ENCODE data around the gene DIP2C. TPM values are rescaled to one million over a fixed set of nuclear protein-coding genes. Genes with fewer than 3 reads are reported as not detected.
A peak's percentile ranks its signal among the peaks of the same experiment; 100 is the strongest.

DIP2C gene
- total and polyA plus RNA-seq, 7 experiments from 2014 or later = 1.1 to 8.7 (median 4.5) TPM

DNA sequence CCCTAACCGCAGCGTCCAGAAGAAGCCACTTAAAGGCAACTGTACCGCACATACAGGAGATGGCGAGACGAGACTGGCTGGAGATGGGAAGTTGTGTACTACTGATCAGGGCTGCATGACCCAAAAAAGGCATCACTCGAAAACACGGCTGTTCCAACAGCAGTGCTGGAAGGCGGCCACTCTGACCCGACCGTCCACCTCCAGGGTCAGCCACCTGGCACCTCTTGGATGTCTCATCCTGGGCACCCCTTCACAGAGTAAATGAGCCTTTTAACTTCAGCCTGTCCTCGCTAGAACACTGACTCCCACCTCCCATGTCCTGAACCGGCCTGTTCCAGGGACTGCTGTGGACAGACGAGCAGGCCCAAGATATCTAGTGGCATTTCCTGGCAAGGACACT lies 180.7 kb downstream of the DIP2C start:
- CTCF ChIA-PET = no interaction called here
- DNase-seq = no peak
- no peaks in the 10 kb centered on the region for H3K4me1 ChIP-seq (ENCODE audit: control insufficient read depth in 2 of 2, insufficient read depth in 2 of 2, low read length in 2 of 2)
- no peak overlapping the region for H3K27ac Mint-ChIP-seq
- POLR2A ChIA-PET = no interaction called here
- H3K36me3 ChIP-seq (ENCODE audit: control insufficient read depth in 2 of 3, insufficient read depth in 3 of 3, low read length in 3 of 3) = no peaks in the 10 kb centered on the region
- peak overlapping the region in 1 of 10 donors; percentile 36 for H3K4me3 Mint-ChIP-seq
- H3K27ac ChIP-seq (ENCODE audit: low read depth, low read length) = no peak overlapping the region
- peaks cover 0 to 13% (median 6%) of the 10 kb centered on the region in 5 donors for H3K27me3 Mint-ChIP-seq
- no peak for ATAC-seq
- H3K27me3 ChIP-seq (ENCODE audit: control insufficient read depth in 2 of 2, insufficient read depth in 2 of 2, low read length in 2 of 2) = no peaks in the 10 kb centered on the region
- intact Hi-C loops (cut with micrococcal nuclease) = no loop called here
- H3K9me3 Mint-ChIP-seq = peaks cover 0 to 2% (median 0%) of the 10 kb centered on the region in 11 donors
- H3K4me3 ChIP-seq (ENCODE audit: low read length) = no peak overlapping the region
- H3K36me3 Mint-ChIP-seq = no peaks in the 10 kb centered on the region
- no peaks in the 10 kb centered on the region for H3K9me3 ChIP-seq (ENCODE audit: control insufficient read depth in 2 of 3, low read length in 3 of 3)
- H3K4me1 Mint-ChIP-seq = peaks cover 7 to 37% (median 13%) of the 10 kb centered on the region in 7 donors

- no peaks in the 10 kb centered on the region for H3K9me3 ChIP-seq (ENCODE audit: control insufficient read depth in 2 of 3, low read length in 3 of 3)
- ATAC-seq = no peak
- H3K4me1 ChIP-seq (ENCODE audit: control insufficient read depth in 2 of 2, insufficient read depth in 2 of 2, low read length in 2 of 2) = peaks cover 0 to 1% of the 10 kb centered on the region in 2 donors
- H3K27me3 ChIP-seq (ENCODE audit: control insufficient read depth in 2 of 2, insufficient read depth in 2 of 2, low read length in 2 of 2) = no peaks in the 10 kb centered on the region
- Mint-ChIP-seq H3K4me1 (peaks cover 5 to 32% (median 11%) of the 10 kb centered on the region in 7 donors), H3K4me3 (peak overlapping the region in 2 of 10 donors; percentile 34 to 36), H3K27ac (no peak overlapping the region), H3K9me3 (peaks cover 0 to 3% (median 0%) of the 10 kb centered on the region in 11 donors), H3K27me3 (peaks cover 0 to 15% (median 9%) of the 10 kb centered on the region in 5 donors), H3K36me3 (no peaks in the 10 kb centered on the region)
- H3K36me3 ChIP-seq (ENCODE audit: control insufficient read depth in 2 of 3, insufficient read depth in 3 of 3, low read length in 3 of 3) = no peaks in the 10 kb centered on the region
- POLR2A ChIA-PET = no interaction called here
- CTCF ChIA-PET = no interaction called here
- DNase-seq = no peak
- H3K27ac ChIP-seq (ENCODE audit: low read depth, low read length) = no peak overlapping the region
- intact Hi-C loops (cut with micrococcal nuclease) = no loop called here
- H3K4me3 ChIP-seq (ENCODE audit: low read length) = no peak overlapping the region
Measured at GRCh38 chr10:507908-508444, 181.5 kb downstream of the DIP2C start.

- no peaks in the 10 kb centered on the region for H3K27me3 ChIP-seq (ENCODE audit: control insufficient read depth in 2 of 2, insufficient read depth in 2 of 2, low read length in 2 of 2)
- no peaks in the 10 kb centered on the region for H3K9me3 ChIP-seq (ENCODE audit: control insufficient read depth in 2 of 3, low read length in 3 of 3)
- Mint-ChIP-seq H3K4me1 (peaks cover 7 to 37% (median 17%) of the 10 kb centered on the region in 7 donors), H3K9me3 (peaks cover 0 to 7% (median 0%) of the 10 kb centered on the region in 11 donors), H3K27me3 (peaks cover 0 to 16% (median 14%) of the 10 kb centered on the region in 5 donors), H3K4me3 (no peak overlapping the region), H3K36me3 (no peaks in the 10 kb centered on the region), H3K27ac (no peak overlapping the region)
- no peaks in the 10 kb centered on the region for H3K36me3 ChIP-seq (ENCODE audit: control insufficient read depth in 2 of 3, insufficient read depth in 3 of 3, low read length in 3 of 3)
- intact Hi-C loops (cut with micrococcal nuclease) = no loop called here
- no peak for ATAC-seq
- POLR2A ChIA-PET = no interaction called here
- peaks cover 0 to 7% of the 10 kb centered on the region in 2 donors for H3K4me1 ChIP-seq (ENCODE audit: control insufficient read depth in 2 of 2, insufficient read depth in 2 of 2, low read length in 2 of 2)
- H3K4me3 ChIP-seq (ENCODE audit: low read length) = no peak overlapping the region
- CTCF ChIA-PET = no interaction called here
- no peak overlapping the region for H3K27ac ChIP-seq (ENCODE audit: low read depth, low read length)
- no peak for DNase-seq
Measured at GRCh38 chr10:507355-507699, 182.1 kb downstream of the DIP2C start.

DNA sequence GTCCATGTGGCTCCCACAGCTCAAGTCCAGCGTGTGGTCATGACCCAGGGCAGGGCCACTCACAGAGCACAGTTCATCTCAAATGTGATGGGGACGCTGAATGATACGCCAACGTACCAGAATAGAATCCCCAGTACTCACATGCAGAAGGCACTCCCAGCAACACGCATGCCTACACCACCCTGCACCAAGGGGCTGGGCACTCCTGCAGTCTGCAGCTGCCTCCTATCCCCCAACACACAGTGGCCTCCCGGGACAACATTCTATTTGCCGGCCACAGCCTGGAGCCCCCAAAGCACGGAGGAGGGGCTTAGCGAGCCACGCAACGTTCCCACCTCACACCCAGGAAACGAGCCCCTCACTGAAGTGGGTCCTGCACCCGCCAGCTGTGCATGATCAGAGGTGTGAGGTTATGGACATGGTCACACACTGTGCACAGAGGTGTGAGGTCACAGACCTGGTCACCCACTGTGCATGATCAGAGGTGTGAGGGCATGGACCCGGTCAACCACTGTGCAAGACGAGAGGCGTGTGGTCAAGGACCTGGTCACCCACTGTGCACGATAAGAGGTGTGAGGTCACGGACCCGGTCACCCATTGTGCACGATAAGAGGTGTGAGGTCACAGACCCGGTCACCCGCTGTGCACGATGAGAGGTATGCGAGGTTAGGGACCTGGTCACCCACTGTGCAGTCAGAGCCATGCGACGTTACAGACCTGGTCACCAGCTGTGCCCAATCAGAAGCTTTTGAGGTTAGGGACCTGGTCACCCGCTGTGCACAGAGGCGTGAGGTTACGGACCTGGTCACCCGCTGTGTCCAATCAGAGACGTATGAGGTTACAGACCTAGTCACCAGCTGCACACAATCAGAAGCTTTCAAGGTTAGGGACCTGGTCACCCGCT lies 182.8 kb downstream of the DIP2C start:
- DNase-seq (no peak), ATAC-seq (no peak)
- Mint-ChIP-seq H3K4me3 (no peak overlapping the region), H3K36me3 (no peaks in the 10 kb centered on the region), H3K4me1 (peaks cover 7 to 42% (median 24%) of the 10 kb centered on the region in 7 donors), H3K9me3 (peaks cover 0 to 9% (median 0%) of the 10 kb centered on the region in 11 donors), H3K27me3 (peaks cover 0 to 20% (median 15%) of the 10 kb centered on the region in 5 donors), H3K27ac (no peak overlapping the region)
- Histone ChIP-seq H3K4me1 (ENCODE audit: control insufficient read depth in 2 of 2, insufficient read depth in 2 of 2, low read length in 2 of 2) (peaks cover 0 to 13% of the 10 kb centered on the region in 2 donors), H3K27me3 (ENCODE audit: control insufficient read depth in 2 of 2, insufficient read depth in 2 of 2, low read length in 2 of 2) (no peaks in the 10 kb centered on the region), H3K4me3 (ENCODE audit: low read length) (no peak overlapping the region), H3K27ac (ENCODE audit: low read depth, low read length) (no peak overlapping the region), H3K9me3 (ENCODE audit: control insufficient read depth in 2 of 3, low read length in 3 of 3) (no peaks in the 10 kb centered on the region), H3K36me3 (ENCODE audit: control insufficient read depth in 2 of 3, insufficient read depth in 3 of 3, low read length in 3 of 3) (no peaks in the 10 kb centered on the region)
- ChIA-PET CTCF (no interaction called here), POLR2A (no interaction called here)
- intact Hi-C loops (cut with micrococcal nuclease) = no loop called here

DNA sequence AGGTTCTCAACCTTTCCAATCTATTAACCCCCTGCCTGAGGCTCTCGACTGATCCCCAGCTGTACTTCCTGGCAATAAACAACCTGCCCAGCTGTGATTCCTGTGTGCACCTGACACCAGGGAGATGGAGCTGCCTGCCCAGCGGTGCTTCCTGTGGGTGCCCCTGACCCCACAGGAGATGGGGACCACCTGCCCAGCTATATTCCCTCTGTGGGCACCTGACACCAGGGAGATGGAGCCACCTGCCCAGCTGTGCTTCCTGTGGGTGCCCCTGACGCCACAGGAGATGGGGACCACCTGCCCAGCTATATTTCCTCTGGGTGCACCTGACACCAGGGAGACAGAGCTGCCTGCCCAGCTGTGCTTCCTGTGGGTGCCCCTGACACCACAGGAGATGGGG lies 184.0 kb downstream of the DIP2C start:
- Histone ChIP-seq H3K27me3 (ENCODE audit: control insufficient read depth in 2 of 2, insufficient read depth in 2 of 2, low read length in 2 of 2) (no peaks in the 10 kb centered on the region), H3K4me3 (ENCODE audit: low read length) (no peak overlapping the region), H3K9me3 (ENCODE audit: control insufficient read depth in 2 of 3, low read length in 3 of 3) (no peaks in the 10 kb centered on the region), H3K27ac (ENCODE audit: low read depth, low read length) (no peak overlapping the region), H3K4me1 (ENCODE audit: control insufficient read depth in 2 of 2, insufficient read depth in 2 of 2, low read length in 2 of 2) (peaks cover 0 to 20% of the 10 kb centered on the region in 2 donors), H3K36me3 (ENCODE audit: control insufficient read depth in 2 of 3, insufficient read depth in 3 of 3, low read length in 3 of 3) (no peaks in the 10 kb centered on the region)
- ATAC-seq = no peak
- H3K9me3 Mint-ChIP-seq = peaks cover 0 to 9% (median 0%) of the 10 kb centered on the region in 11 donors
- no peaks in the 10 kb centered on the region for H3K36me3 Mint-ChIP-seq
- CTCF ChIA-PET = no interaction called here
- no peak overlapping the region for H3K4me3 Mint-ChIP-seq
- no peak for DNase-seq
- peaks cover 0 to 19% (median 15%) of the 10 kb centered on the region in 5 donors for H3K27me3 Mint-ChIP-seq
- POLR2A ChIA-PET = no interaction called here
- peaks cover 2 to 43% (median 29%) of the 10 kb centered on the region in 7 donors for H3K4me1 Mint-ChIP-seq
- H3K27ac Mint-ChIP-seq = no peak overlapping the region
- intact Hi-C loops (cut with micrococcal nuclease) = no loop called here

DNA sequence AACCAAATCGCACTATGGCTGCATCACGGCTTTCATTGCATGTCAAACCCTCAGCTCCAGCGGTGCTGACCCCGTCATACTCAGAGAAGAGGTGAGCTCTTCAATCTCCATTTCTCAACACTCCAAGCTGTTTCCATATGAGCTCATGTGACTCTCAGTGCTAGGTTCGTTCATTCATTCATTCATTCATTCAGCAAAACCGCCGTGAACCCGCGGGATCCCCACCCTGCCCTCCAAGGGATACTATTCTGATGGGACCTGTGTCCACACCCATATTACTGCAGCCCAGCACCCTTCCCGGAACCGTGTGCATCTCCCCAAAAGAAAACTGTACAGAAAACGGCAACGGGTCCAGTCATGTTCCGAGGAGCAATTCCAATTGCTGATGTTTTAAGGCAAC lies 184.7 kb downstream of the DIP2C start:
- DNase-seq (no peak), ATAC-seq (no peak)
- Mint-ChIP-seq H3K36me3 (no peaks in the 10 kb centered on the region), H3K27me3 (peaks cover 0 to 19% (median 14%) of the 10 kb centered on the region in 5 donors), H3K4me1 (peaks cover 2 to 44% (median 31%) of the 10 kb centered on the region in 7 donors), H3K9me3 (peaks cover 0 to 9% (median 0%) of the 10 kb centered on the region in 11 donors), H3K4me3 (no peak overlapping the region), H3K27ac (no peak overlapping the region)
- Histone ChIP-seq H3K4me3 (ENCODE audit: low read length) (no peak overlapping the region), H3K36me3 (ENCODE audit: control insufficient read depth in 2 of 3, insufficient read depth in 3 of 3, low read length in 3 of 3) (no peaks in the 10 kb centered on the region), H3K4me1 (ENCODE audit: control insufficient read depth in 2 of 2, insufficient read depth in 2 of 2, low read length in 2 of 2) (peaks cover 0 to 20% of the 10 kb centered on the region in 2 donors), H3K9me3 (ENCODE audit: control insufficient read depth in 2 of 3, low read length in 3 of 3) (no peaks in the 10 kb centered on the region), H3K27me3 (ENCODE audit: control insufficient read depth in 2 of 2, insufficient read depth in 2 of 2, low read length in 2 of 2) (no peaks in the 10 kb centered on the region), H3K27ac (ENCODE audit: low read depth, low read length) (no peak overlapping the region)
- intact Hi-C loops (cut with micrococcal nuclease) = no loop called here
- POLR2A ChIA-PET = no interaction called here
- CTCF ChIA-PET = no interaction called here
